KMS-11 (cell line): ENCODE measurements around the gene RAI2.

Experiments used
- H2AFZ ChIP-seq: fragments of 200-600 bp; sonication (generic); 2 replicates; pipeline ENCODE4 v1.6.1; 2016; ENCODE audit warnings: antibody characterized with exemption, mixed run types, low read depth
- H3K27ac ChIP-seq: fragments of 200-600 bp; sonication (generic); 2 replicates; pipeline ENCODE4 v1.6.1; 2016; ENCODE audit warnings: mild to moderate bottlenecking, mixed run types
- H3K27me3 ChIP-seq: fragments of 200-600 bp; sonication (generic); 2 replicates; pipeline ENCODE4 v1.6.1; 2017; ENCODE audit warnings: mild to moderate bottlenecking, low read depth, mixed run types, moderate library complexity; ENCODE audit not compliant: insufficient read depth
- H3K36me3 ChIP-seq: fragments of 200-600 bp; sonication (generic); 2 replicates; pipeline ENCODE4 v1.6.1; 2017; ENCODE audit warnings: mild to moderate bottlenecking, mixed run types; ENCODE audit not compliant: insufficient read depth
- H3K4me1 ChIP-seq: fragments of 200-600 bp; sonication (generic); 2 replicates; pipeline ENCODE4 v1.6.1; 2016; ENCODE audit warnings: mild to moderate bottlenecking, low read depth, mixed run types; ENCODE audit not compliant: poor library complexity, severe bottlenecking
- H3K4me2 ChIP-seq: fragments of 200-600 bp; sonication (generic); 2 replicates; pipeline ENCODE4 v1.7.0; 2016; ENCODE audit warnings: mild to moderate bottlenecking, mixed run types
- H3K4me3 ChIP-seq: fragments of 200-600 bp; sonication (generic); IDR thresholded peaks from 2 replicates; pipeline ENCODE4 v1.6.1; 2017; ENCODE audit warnings: low read depth, low read length, mixed read lengths; ENCODE audit not compliant: insufficient read depth
- H3K79me2 ChIP-seq: fragments of 200-600 bp; sonication (generic); 2 replicates; pipeline ENCODE4 v1.6.1; 2016; ENCODE audit warnings: low read depth, mixed run types; ENCODE audit not compliant: insufficient read depth
- H3K9ac ChIP-seq: fragments of 200-600 bp; sonication (generic); 2 replicates; pipeline ENCODE4 v1.6.1; 2016; ENCODE audit warnings: mild to moderate bottlenecking, mixed run types
- H4K20me1 ChIP-seq: fragments of 200-600 bp; sonication (generic); 2 replicates; pipeline ENCODE4 v1.6.1; 2016; ENCODE audit warnings: mild to moderate bottlenecking, mixed run types; ENCODE audit not compliant: insufficient read depth
- TF ChIP-seq, protein P1 (sequence below): fragments of 200-600 bp; sonication (generic); conservative IDR thresholded peaks from 2 replicates; pipeline ENCODE4 v1.6.1; 2017; ENCODE audit warnings: low read depth, mild to moderate bottlenecking, antibody characterized with exemption, low read length, moderate library complexity, mixed read lengths

RAI2 gene

DNA sequence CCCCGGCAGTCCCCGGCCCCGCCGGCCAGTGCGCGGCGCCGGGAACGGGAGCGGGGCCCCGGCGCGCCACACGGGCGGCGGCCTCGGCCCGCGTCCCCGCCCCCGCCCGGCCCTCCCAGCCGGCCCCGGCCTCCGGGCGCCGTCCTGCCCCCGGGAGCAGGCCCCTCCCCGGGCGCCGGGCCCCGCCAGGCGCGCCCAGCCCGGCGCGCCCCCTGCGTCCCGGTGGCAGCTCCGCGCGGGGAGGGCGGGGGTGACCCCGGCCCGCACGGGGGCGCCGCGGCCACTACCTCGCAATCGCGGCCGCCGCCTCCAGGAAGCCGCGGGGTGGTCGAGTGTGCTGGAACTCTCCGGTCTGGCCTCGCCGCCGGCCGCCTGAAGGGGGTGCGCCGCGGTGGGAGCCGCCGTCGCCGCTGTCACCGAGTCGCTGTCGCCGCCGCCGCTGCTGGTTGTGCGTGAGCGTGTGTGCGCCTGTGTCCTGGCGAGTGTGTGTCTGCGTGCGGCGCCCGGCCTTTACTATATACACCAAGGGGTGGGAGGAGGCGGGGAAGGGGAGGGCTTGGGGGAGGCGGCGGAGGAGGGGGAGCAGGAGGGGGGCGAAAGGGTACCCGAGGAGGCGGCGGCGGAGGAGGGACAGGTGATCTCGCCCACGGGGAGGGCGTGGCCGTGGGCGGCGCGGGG is at the start of gene RAI2:
Gene RAI2 (minus strand): TSS at position 488 of the 678 bp plus-strand sequence. CDS start 59,288 bp downstream, outside the sequence.
- Histone ChIP-seq H3K9ac (no peak within 1 kb of the TSS), H2AFZ (peak within 1 kb of the TSS; percentile 47; the same call in 1 of the 2 replicates), H3K36me3 (no peaks in the 10 kb centered on the region), H3K27me3 (no peaks in the 10 kb centered on the region), H3K4me2 (peak within 1 kb of the TSS; percentile 36; the same call in 1 of the 2 replicates), H3K27ac (no peak within 1 kb of the TSS), H3K4me1 (no peaks in the 10 kb centered on the region), H4K20me1 (no peaks in the 10 kb centered on the region), H3K79me2 (no peaks in the 10 kb centered on the region), H3K4me3 (no peak within 1 kb of the TSS)
- TF ChIP-seq, protein P1, sequence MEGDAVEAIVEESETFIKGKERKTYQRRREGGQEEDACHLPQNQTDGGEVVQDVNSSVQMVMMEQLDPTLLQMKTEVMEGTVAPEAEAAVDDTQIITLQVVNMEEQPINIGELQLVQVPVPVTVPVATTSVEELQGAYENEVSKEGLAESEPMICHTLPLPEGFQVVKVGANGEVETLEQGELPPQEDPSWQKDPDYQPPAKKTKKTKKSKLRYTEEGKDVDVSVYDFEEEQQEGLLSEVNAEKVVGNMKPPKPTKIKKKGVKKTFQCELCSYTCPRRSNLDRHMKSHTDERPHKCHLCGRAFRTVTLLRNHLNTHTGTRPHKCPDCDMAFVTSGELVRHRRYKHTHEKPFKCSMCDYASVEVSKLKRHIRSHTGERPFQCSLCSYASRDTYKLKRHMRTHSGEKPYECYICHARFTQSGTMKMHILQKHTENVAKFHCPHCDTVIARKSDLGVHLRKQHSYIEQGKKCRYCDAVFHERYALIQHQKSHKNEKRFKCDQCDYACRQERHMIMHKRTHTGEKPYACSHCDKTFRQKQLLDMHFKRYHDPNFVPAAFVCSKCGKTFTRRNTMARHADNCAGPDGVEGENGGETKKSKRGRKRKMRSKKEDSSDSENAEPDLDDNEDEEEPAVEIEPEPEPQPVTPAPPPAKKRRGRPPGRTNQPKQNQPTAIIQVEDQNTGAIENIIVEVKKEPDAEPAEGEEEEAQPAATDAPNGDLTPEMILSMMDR = no peak

DNA sequence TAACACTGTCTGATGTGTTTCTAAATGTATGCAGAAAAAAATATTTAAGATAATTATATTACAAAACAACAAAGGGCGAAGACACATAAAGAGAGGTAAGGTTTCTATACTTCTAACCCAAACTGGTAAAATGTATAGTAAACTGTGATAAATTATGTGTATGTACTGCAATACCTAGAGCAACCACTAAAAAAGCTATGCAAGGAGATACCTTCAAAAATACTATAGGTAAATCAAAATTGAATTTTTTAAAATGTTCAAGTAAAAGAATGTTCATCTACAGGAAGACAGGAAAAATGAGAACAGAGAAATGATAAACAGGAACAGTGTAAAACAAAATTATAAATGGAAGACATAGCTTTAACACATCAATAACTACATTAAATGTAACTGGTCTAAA is 27.3 kb upstream of the RAI2 start:
- H3K27ac ChIP-seq = no peak overlapping the region
- H3K27me3 ChIP-seq = no peaks in the 10 kb centered on the region
- H3K9ac ChIP-seq = no peak overlapping the region
- H3K36me3 ChIP-seq = no peaks in the 10 kb centered on the region
- no peak overlapping the region for H3K4me2 ChIP-seq
- no peaks in the 10 kb centered on the region for H4K20me1 ChIP-seq
- H3K4me3 ChIP-seq = no peak overlapping the region
- H3K79me2 ChIP-seq = no peaks in the 10 kb centered on the region
- H2AFZ ChIP-seq = no peak overlapping the region
- TF ChIP-seq, protein P1 = no peak
- no peaks in the 10 kb centered on the region for H3K4me1 ChIP-seq

DNA sequence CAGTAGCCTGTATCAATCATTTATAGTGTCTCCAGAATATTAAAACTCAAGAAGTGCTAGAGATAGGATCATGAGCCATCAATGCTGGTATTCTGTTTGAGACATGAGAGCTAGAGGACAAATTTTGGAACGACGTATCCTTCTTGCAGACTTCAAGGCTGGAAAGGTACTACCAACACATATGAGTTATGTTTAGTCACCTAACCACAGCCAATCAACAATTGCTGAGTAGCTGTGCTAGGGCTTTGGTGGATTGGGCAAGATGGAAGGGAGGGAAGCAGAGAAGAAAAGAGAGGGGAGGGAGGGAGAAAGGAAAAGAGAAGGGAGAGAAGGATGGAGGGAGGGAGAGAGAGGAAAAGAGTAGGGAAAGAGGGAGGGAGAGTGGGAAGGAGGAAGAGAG is 21.6 kb upstream of the RAI2 start:
- H3K4me1 ChIP-seq = no peaks in the 10 kb centered on the region

DNA sequence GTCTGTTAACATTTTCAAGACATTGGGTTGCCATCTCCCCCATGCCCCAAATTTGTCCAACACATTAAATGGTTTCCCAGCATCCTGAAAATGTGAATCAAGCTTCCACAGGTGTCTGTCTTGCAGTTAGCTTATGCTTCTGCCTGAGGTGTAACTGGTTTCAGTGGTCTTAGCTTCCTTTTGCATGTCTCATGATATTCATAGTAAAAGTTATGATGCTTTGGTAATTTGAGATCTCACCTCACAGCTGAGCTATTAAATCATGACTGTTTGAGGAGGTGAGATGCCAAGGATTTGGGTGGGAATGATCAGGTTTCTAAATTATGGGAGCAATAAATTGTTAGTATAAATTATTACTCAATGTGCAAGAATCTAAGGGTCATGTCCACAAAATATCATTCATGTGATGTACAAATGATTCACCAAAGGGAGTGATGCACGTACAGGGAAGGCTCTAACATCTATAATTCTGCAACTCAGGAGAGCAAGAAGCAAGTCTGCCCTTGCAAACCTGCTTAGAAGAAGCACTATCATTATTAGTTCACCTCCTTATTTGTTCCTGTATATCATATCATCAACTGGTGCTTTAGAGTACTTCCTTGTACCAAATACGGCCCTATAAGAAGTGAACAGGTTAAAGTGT is 17.1 kb upstream of the RAI2 start:
- no peak overlapping the region for H3K27ac ChIP-seq
- H3K4me2 ChIP-seq = no peak overlapping the region
- no peaks in the 10 kb centered on the region for H3K4me1 ChIP-seq
- no peaks in the 10 kb centered on the region for H4K20me1 ChIP-seq
- H3K9ac ChIP-seq = no peak overlapping the region
- H3K27me3 ChIP-seq = no peaks in the 10 kb centered on the region
- no peaks in the 10 kb centered on the region for H3K36me3 ChIP-seq
- no peak overlapping the region for H2AFZ ChIP-seq
- H3K4me3 ChIP-seq = no peak overlapping the region
- TF ChIP-seq, protein P1 = no peak
- no peaks in the 10 kb centered on the region for H3K79me2 ChIP-seq

More for the DNA sequence above, 21.6 kb upstream of the RAI2 start:
- H3K9ac ChIP-seq = no peak overlapping the region
- no peaks in the 10 kb centered on the region for H3K79me2 ChIP-seq
- H3K4me2 ChIP-seq = no peak overlapping the region
- no peaks in the 10 kb centered on the region for H3K36me3 ChIP-seq
- no peak overlapping the region for H2AFZ ChIP-seq
- no peaks in the 10 kb centered on the region for H4K20me1 ChIP-seq
- TF ChIP-seq, protein P1 = no peak
- no peak overlapping the region for H3K27ac ChIP-seq
- H3K4me3 ChIP-seq = no peak overlapping the region
- H3K27me3 ChIP-seq = no peaks in the 10 kb centered on the region
